Measurements from ENCODE around the gene ATP6V1B1.

Gene ATP6V1B1

DNA sequence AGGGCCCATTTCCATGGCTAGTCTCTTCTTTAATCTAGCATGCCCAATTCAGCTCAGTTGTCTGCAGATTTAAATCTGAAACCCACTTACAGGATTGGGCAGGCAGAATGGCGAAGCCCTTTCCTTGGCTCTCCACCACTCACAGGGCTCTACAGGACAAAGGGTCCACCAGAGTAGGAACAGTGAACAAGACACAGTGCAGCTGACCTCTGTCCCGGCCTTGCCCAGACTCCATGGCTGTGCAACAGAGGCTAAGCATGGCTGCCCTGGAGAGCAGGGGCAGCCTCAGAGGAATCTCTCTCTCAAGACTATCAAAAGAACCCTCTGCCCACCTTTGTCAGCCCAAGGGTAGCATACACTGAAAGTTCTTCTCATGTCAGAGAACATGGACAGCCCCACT is 9.7 kb upstream of the ATP6V1B1 start:
- in situ Hi-C loops (cut with MboI; ENCODE audit: low sequenced_read_pairs), result loop anchor here (25.0 kb wide), 2 partner anchors 264 to 614 kb away; partner anchors contain the start of gene FAM136A

DNA sequence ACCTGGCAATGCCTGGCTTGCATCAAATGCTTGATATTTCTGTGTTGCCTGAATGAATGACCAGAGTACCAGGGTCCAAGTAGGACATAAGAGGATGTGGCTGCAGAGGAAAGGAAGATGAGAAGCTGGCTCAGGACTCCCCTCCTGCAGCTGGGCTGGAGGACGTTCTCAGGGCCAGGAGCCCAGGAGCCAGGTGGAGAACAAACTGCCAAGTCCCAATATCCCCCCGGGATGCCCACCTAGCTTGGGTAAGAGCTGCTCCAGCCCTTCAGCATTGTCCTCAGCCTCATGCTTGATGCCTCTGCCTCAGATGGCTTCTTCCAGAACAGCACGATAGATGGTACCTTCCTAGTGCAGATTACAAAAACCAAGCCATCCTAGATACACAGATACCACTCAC is 8.6 kb upstream of the ATP6V1B1 start:
- in situ Hi-C loops (cut with MboI; ENCODE audit: low sequenced_read_pairs), result loop anchor here (25.0 kb wide), 2 partner anchors 265 to 615 kb away; partner anchors contain the start of gene FAM136A

DNA sequence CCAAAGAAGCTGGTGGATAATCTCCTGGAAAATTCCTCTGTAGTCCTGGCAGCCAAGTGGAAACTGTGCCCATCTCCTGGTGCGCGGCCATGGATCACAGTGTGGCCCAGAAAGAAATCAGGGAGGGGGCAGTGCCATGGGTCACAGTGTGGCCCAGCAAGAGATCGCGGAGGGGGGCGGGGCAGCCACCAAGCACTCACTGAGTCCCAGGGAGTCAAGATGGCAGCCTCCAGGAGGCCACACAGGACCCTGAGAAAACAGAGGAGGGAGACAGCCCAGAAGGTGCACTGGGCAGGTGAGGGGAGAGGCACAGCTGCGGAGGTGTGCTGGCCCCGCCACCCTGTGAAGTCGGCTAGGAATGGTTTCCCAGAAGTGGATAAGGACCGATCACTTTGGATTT is 8.1 kb upstream of the ATP6V1B1 start:
- in situ Hi-C loops (cut with MboI; ENCODE audit: low sequenced_read_pairs), result loop anchor here (25.0 kb wide), 2 partner anchors 265 to 615 kb away; partner anchors contain the start of gene FAM136A

GRCh38 chr2:70928366-70928765 is 7.3 kb upstream of the ATP6V1B1 start:
- in situ Hi-C loops (cut with MboI; ENCODE audit: low sequenced_read_pairs), result loop anchor here (25.0 kb wide), 2 partner anchors 266 to 616 kb away; partner anchors contain the start of gene FAM136A

DNA sequence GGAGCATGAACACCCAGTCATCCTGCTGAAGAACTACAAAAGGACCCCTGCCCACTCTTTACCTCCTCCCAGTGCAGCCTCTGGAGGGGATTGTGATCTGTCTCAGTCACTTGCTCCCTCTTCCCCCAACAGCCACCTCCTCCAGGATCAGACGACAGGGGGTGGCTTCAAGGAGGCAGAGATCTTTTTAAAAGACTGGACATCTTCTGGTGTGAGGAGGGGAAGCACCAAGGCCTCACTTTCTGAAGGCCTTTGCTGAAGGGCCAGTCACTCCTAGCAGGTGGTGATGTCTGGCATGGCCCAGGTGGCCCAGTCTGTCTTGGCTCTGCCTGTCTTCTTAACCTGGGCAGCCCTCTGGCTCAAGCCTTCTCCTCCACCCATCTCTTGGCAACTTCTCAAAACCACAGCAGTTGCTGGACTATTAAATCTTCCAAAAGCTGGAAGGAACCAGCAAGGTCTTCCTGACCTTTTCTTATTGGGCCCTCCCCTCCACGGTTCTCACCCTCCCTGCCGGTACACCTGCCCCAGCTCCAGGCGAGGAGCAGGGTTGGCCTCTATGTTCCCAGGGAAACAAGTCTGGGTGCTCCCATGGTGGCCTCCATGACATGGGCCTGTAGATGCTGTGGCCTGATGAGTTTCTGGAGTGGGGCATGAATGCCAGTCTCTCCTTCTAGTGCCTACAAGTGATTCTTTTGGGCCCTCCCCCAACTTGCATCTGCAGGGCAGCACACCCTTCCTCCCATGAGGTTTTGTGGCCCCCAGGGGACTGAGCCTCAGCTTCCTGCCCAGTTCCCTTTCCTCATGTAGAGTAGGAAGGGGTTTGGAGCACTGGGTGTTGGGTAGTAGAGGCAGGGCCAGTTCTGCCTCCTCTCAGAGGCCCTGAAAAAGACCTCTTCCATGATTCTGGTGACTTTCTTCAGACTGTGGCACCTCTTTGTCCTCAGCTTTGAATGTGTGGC is 5.0 kb upstream of the ATP6V1B1 start:
- in situ Hi-C loops (cut with MboI; ENCODE audit: low sequenced_read_pairs), result loop anchor here (25.0 kb wide), 2 partner anchors 268 to 618 kb away; partner anchors contain the start of gene FAM136A

GRCh38 chr2:70931376-70932000 is 4.2 kb upstream of the ATP6V1B1 start:
- in situ Hi-C loops (cut with MboI; ENCODE audit: low sequenced_read_pairs), result loop anchor here (25.0 kb wide), 2 partner anchors 269 to 619 kb away; partner anchors contain the start of gene FAM136A

DNA sequence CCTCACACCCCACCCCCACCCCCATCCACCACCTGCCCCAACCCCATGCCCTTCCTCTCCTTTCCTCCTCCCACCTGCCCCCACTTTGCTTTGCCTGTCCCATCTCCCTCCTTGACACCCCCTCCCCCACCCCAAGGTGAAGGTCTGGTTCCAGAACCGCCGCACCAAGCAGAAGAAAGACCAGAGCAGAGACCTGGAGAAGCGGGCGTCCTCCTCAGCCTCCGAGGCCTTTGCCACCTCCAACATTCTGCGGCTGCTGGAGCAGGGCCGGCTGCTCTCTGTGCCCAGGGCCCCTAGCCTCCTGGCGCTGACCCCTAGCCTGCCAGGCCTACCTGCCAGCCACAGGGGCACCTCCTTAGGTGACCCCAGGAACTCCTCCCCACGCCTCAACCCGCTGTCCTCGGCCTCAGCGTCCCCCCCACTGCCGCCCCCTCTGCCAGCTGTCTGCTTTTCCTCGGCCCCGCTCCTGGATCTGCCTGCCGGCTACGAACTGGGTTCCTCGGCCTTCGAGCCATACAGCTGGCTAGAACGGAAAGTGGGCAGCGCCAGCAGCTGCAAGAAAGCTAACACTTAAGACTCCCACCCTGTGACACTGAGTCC is 3.0 kb upstream of the ATP6V1B1 start:
- in situ Hi-C loops (cut with MboI; ENCODE audit: low sequenced_read_pairs), result loop anchor here (25.0 kb wide), 2 partner anchors 270 to 620 kb away; partner anchors contain the start of gene FAM136A

- in situ Hi-C loops (cut with MboI; ENCODE audit: low sequenced_read_pairs), result loop anchor here (25.0 kb wide), 2 partner anchors 273 to 623 kb away; partner anchors contain the start of gene FAM136A
Measured at GRCh38 chr2:70934981-70935380, 719 bp upstream of the ATP6V1B1 start.

DNA sequence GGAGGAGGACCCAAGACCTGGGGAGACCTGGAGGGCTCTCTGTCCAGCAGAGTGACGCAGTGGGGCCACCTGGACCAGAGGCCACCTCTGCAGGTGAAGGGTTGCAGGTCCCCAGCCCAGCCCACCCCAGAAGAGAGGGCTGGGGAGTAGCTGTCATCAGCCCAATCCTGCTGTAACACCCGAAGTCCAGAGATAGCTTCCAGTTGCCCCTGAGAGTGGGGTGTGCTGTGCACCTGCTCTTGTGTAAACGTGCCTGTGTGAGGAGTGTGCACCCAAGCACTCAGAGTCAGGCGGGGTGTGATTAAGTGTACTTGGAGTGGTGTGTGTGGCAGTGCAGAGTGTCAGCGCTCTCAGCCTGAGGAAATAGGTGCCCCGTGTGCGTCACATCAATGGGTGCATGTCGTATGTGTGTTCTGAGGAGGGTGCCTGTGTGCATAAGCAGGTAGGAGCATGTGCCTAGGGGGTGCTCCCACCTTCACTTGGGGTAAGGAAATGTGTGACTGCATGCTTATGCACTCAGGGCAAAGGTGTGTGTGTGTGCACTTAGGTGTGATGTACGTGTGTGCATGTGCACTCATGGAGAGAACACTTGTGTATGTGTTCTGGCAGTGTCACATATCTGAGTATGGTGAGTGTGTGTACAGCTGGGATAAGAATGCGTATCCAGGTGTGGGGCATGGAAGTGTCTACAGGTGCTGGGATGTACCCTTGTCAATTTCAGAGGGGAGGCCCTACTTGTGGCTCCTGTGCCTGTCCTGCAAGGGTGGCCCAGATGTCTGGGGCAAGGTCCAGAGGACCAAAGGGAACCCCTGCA is 672 bp downstream of the ATP6V1B1 start:
- in situ Hi-C loops (cut with MboI; ENCODE audit: low sequenced_read_pairs), result loop anchor here (25.0 kb wide), 2 partner anchors 274 to 624 kb away; partner anchors contain the start of gene FAM136A

DNA sequence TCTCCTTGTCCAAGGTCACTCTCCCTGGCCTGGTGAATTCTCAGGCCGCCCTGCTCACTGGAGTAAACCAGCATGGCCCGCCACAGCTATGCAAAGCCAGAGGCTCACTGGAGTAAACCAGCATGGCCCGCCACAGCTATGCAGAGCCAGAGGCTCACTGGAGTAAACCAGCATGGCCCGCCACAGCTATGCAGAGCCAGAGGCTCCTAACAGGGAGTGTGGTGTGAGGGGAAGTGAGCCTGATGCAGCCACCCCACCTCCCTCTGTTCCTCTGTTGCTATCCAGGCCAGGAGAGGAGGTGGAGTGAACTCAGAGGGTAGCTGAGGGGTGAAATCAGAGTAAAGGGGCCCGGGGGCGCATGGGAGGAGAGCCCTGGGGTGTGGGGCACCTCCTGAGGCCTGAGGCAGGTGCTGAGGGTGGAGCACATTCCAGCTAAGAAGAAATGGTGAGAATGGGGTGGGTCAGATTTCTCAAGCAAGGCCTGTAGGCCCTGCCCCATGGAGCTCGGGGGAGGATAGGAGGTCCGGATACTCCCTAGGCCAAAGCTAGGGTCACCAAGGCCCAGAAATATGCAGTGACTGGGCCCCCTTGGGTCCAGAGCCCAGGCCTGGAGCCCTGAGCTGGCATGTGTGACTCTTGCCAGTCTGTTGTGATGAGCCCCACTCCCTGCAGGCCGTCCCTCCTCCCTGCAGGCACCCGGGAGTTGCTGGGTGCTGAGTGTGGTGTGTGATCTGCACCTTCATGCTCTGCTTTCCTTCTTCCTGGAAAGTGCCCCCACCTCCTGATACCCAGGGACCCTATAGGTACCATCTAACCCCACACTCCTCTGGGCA is 1.5 kb downstream of the ATP6V1B1 start:
- in situ Hi-C loops (cut with MboI; ENCODE audit: low sequenced_read_pairs), result loop anchor here (25.0 kb wide), 2 partner anchors 275 to 625 kb away; partner anchors contain the start of gene FAM136A

DNA sequence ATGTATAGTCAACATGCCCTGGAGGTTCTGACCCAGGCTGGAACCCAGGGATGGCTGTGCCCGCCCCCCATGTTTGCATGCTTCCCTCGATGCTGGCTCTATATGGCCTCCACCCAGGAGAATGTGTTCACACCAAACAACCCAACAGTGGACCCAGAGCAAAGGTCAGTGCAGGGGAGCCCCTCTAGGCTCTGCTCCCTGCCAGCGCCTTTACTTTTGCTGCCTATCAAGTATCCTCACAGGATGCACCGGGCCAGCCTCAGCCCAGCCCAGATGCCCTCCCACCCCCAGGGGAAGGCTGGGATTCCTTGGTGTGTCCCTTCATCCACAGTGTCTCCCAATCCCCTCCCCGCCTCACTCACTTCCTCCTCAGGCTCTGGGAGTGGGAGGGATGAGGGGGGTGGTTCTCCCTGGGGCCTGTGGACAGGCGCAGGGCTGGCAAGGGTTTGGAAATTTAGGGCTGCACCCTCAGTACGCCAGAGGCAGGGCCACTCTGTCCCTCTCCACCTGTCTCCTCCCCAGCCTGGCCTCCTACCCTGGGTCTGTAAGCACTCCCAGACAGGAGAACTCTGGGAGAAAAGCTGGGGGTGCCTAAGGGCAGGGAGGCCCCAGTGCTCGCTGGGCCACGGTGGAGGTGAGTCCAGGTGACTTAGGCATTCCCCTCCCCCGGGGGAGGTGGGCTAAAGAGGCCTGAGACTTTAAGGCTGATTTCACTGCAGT is 2.3 kb downstream of the ATP6V1B1 start:
- in situ Hi-C loops (cut with MboI; ENCODE audit: low sequenced_read_pairs), result loop anchor here (25.0 kb wide), 2 partner anchors 276 to 626 kb away; partner anchors contain the start of gene FAM136A

- in situ Hi-C loops (cut with MboI; ENCODE audit: low sequenced_read_pairs), result loop anchor here (25.0 kb wide), 2 partner anchors 276 to 626 kb away; partner anchors contain the start of gene FAM136A
Measured at GRCh38 chr2:70938586-70938950, 2.9 kb downstream of the ATP6V1B1 start.

- in situ Hi-C loops (cut with MboI; ENCODE audit: low sequenced_read_pairs), result loop anchor here (25.0 kb wide), 2 partner anchors 277 to 627 kb away; partner anchors contain the start of gene FAM136A
Measured at GRCh38 chr2:70939001-70939838, 3.5 kb downstream of the ATP6V1B1 start.

- in situ Hi-C loops (cut with MboI; ENCODE audit: low sequenced_read_pairs), result loop anchor here (10.0 to 25.0 kb wide), 4 partner anchors 65 to 628 kb away; partner anchors contain the start of genes FAM136A and FIGLA
Measured at GRCh38 chr2:70939839-70940580, 4.3 kb downstream of the ATP6V1B1 start.

DNA sequence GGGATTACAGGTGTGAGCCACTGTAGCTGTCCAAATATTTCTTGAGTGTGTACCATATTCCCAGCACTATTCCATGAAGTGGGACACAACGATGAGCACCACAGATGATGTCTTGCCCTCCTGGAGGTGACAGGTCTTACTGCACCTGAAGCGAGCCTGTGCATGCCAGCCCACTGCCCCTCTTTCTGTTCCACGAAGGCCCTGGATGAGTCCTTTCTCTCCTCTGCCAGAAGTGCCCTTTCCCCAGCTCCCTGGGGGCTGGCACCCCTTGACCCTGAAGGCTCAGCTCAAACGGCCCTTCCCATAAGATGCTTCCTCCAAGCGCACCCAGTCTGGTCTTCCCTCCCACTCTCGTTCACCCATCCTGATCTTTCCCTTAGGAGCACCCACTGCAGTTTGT is 5.5 kb downstream of the ATP6V1B1 start:
- in situ Hi-C loops (cut with MboI; ENCODE audit: low sequenced_read_pairs), result loop anchor here (10.0 to 25.0 kb wide), 4 partner anchors 66 to 629 kb away; partner anchors contain the start of genes FAM136A and FIGLA

- in situ Hi-C loops (cut with MboI; ENCODE audit: low sequenced_read_pairs), result loop anchor here (10.0 to 25.0 kb wide), 4 partner anchors 67 to 629 kb away; partner anchors contain the start of genes FAM136A and FIGLA
Measured at GRCh38 chr2:70941701-70942100, 6.0 kb downstream of the ATP6V1B1 start.
